ENCODE results near the gene IL16.

DNA sequence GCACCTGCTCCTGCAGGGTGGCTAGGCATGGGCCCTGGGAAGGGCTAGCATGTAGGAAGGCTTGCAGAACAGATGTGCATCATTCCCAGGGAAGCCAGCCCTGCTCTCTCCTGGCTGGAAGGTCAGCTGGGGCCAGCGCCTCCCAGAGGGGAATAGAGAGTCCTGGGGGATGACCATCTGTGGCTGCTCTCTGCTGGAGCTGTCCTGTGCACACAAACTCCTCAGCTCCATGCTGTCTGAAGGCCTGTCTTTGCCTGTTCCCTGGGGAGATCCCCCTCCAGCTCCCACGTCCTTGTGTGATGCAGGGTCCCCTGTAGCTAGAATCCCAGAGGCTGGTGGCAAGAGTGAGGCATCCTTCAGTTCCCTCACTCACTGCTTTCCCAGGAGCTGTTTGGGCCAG, 19.3 kb downstream of the IL16 start:
- TF ChIP-seq TAF1 (IDR thresholded peaks at IDR 0.05; ENCODE audit: borderline replicate concordance, low read depth, low read length) (no peak), POLR2AphosphoS5 (IDR thresholded peaks at IDR 0.05; ENCODE audit: low read depth, low read length) (no peak)
